Measurements from ENCODE around the gene CLEC20A.

The CLEC20A gene

DNA sequence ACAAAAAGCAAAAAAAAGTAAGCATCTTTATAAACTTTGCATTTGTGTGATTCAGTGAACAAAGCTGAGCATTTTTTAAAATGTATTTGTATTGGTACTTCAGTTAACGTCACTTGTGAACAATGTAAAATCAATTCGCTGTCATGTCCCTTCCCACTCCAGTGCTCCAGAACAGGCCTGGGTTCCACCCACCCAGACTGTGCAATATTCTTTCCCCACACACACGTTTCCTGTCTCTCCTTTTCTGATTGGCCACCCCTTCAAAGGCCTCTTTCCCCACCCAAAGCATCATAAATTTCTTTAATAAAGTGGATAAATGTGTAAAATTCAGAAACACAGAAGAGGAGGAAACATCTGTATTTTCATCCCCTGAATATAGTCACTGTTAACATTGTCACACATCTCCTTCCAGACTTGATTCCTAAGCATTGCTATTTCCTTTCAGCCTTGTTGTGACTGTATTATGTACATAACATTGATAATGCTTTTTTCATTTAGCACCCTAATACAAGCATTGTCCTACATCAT, 12.0 kb downstream of the CLEC20A start:
- H3K4me3 ChIP-seq (ENCODE audit: low read length): no peak overlapping the region
- H3K79me2 ChIP-seq (ENCODE audit: low read length): no peaks in the 10 kb centered on the region
- no peak for DNase-seq
- no peak overlapping the region for H3K9ac ChIP-seq (ENCODE audit: low read length)
- H4K20me1 ChIP-seq (ENCODE audit: insufficient read depth, low read length): no peaks in the 10 kb centered on the region
- no peaks in the 10 kb centered on the region for H3K36me3 ChIP-seq (replicated peaks; ENCODE audit: insufficient read depth, low read length)
- H3K9me2 ChIP-seq (replicated peaks; ENCODE audit: insufficient read depth, low read length): no peaks in the 10 kb centered on the region
- no peaks in the 10 kb centered on the region for H3K4me1 ChIP-seq (ENCODE audit: low read length)
- no peaks in the 10 kb centered on the region for H3F3A ChIP-seq (ENCODE audit: insufficient read depth, low read length)
- TF ChIP-seq CTCF (IDR thresholded peaks at IDR 0.05; ENCODE audit: low read length) (no peak), EZH2 (optimal IDR thresholded peaks at IDR 0.05; ENCODE audit: low read depth, low read length) (no peak), EZH2phosphoT487 (IDR thresholded peaks at IDR 0.05; ENCODE audit: low read length) (no peak)
- H3K27ac ChIP-seq (ENCODE audit: low read length): no peak overlapping the region
- H3K9me3 ChIP-seq (replicated peaks; ENCODE audit: insufficient read depth, low read length): no peaks in the 10 kb centered on the region
- no peaks in the 10 kb centered on the region for H3K27me3 ChIP-seq (replicated peaks; ENCODE audit: insufficient read depth, low read length)
- no peak overlapping the region for H3K4me2 ChIP-seq (ENCODE audit: low read depth, low read length)
- no peak overlapping the region for H2AFZ ChIP-seq (ENCODE audit: low read length)

DNA sequence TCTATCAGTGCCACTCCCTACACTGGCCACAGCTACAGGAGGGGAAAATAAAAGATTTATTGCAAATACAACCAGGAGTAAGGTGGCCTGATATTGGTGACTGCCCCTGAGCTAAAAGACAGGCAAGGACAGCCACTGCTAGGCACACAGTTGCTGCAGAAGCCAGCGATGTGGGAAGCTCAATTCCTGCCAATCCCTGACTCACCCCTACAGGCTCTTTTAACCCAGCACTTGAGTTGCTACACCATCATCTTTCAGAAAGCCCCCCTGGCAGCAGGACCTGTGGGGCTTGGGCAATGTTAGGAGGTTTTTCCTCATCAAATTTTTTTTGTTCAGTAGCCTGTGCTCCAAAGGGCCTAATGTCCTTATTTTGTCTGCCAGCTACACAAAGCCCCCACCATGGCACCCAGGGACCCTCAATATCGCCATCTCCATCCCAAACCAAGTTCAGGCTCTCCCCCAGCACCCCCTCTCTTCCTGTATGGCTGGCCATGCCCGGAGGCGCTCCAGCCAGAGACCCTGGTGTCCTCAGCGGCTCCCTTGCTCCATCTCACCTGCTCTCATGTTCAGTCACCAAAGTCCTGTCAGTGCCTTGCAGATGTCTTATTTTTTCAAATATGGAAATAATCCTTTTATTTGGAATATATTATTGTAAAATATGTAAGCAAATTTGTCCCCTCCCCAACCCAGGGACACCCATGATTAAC, 13.4 kb downstream of the CLEC20A start:
- Histone ChIP-seq H3F3A (ENCODE audit: insufficient read depth, low read length) (no peaks in the 10 kb centered on the region), H4K20me1 (ENCODE audit: insufficient read depth, low read length) (no peaks in the 10 kb centered on the region), H3K9ac (ENCODE audit: low read length) (no peak overlapping the region), H3K4me1 (ENCODE audit: low read length) (no peaks in the 10 kb centered on the region), H3K4me2 (ENCODE audit: low read depth, low read length) (no peak overlapping the region), H3K9me3 (replicated peaks; ENCODE audit: insufficient read depth, low read length) (no peaks in the 10 kb centered on the region), H3K9me2 (replicated peaks; ENCODE audit: insufficient read depth, low read length) (no peaks in the 10 kb centered on the region), H3K27ac (ENCODE audit: low read length) (no peak overlapping the region), H2AFZ (ENCODE audit: low read length) (no peak overlapping the region), H3K36me3 (replicated peaks; ENCODE audit: insufficient read depth, low read length) (no peaks in the 10 kb centered on the region), H3K27me3 (replicated peaks; ENCODE audit: insufficient read depth, low read length) (no peaks in the 10 kb centered on the region), H3K4me3 (ENCODE audit: low read length) (no peak overlapping the region), H3K79me2 (ENCODE audit: low read length) (no peaks in the 10 kb centered on the region)
- no peak for TF ChIP-seq EZH2phosphoT487 (IDR thresholded peaks at IDR 0.05; ENCODE audit: low read length)
- TF ChIP-seq CTCF (IDR thresholded peaks at IDR 0.05; ENCODE audit: low read length): no peak
- TF ChIP-seq EZH2 (optimal IDR thresholded peaks at IDR 0.05; ENCODE audit: low read depth, low read length): no peak
- DNase-seq: no peak

GRCh38 chr1:178477841-178478240, 18.9 kb downstream of the CLEC20A start:
- TF ChIP-seq CTCF (IDR thresholded peaks at IDR 0.05; ENCODE audit: low read length): no peak
- no peak for TF ChIP-seq EZH2phosphoT487 (IDR thresholded peaks at IDR 0.05; ENCODE audit: low read length)
- no peak for TF ChIP-seq EZH2 (optimal IDR thresholded peaks at IDR 0.05; ENCODE audit: low read depth, low read length)
- DNase-seq: no peak
- H3K4me2 ChIP-seq (ENCODE audit: low read depth, low read length): no peak overlapping the region

More at GRCh38 chr1:178477841-178478240, 18.9 kb downstream of the CLEC20A start:
- H3K27me3 ChIP-seq (replicated peaks; ENCODE audit: insufficient read depth, low read length): no peaks in the 10 kb centered on the region
- no peak overlapping the region for H3K27ac ChIP-seq (ENCODE audit: low read length)
- no peak overlapping the region for H2AFZ ChIP-seq (ENCODE audit: low read length)
- no peaks in the 10 kb centered on the region for H3F3A ChIP-seq (ENCODE audit: insufficient read depth, low read length)
- H3K9me3 ChIP-seq (replicated peaks; ENCODE audit: insufficient read depth, low read length): no peaks in the 10 kb centered on the region
- no peaks in the 10 kb centered on the region for H4K20me1 ChIP-seq (ENCODE audit: insufficient read depth, low read length)
- no peaks in the 10 kb centered on the region for H3K9me2 ChIP-seq (replicated peaks; ENCODE audit: insufficient read depth, low read length)
- H3K4me1 ChIP-seq (ENCODE audit: low read length): peaks cover 2% of the 10 kb centered on the region
- no peaks in the 10 kb centered on the region for H3K36me3 ChIP-seq (replicated peaks; ENCODE audit: insufficient read depth, low read length)
- H3K79me2 ChIP-seq (ENCODE audit: low read length): no peaks in the 10 kb centered on the region
- no peak overlapping the region for H3K4me3 ChIP-seq (ENCODE audit: low read length)
- H3K9ac ChIP-seq (ENCODE audit: low read length): no peak overlapping the region

Measured in MM.1S (cell line).